ENCODE results near the gene KLF2. TPM values are rescaled to one million over a fixed set of nuclear protein-coding genes. Genes with fewer than 3 reads are reported as not detected.

KLF2 gene
- total RNA-seq, 1 experiment from 2014 or later, result 3.0 TPM

GRCh38 chr19:16369664-16370576 lies 45.3 kb downstream of the KLF2 start:
- in situ Hi-C loops (cut with HindIII; ENCODE audit: low pct_unique_long_range_greater_than_20kb, low sequenced_read_pairs), result loop anchor here (25.0 kb wide), 1 partner anchor 158 kb away; no protein-coding TSS in a partner anchor
- DNase-seq (ENCODE audit: low read depth), result no peak

GRCh38 chr19:16370641-16371391 lies 46.2 kb downstream of the KLF2 start:
- DNase-seq (ENCODE audit: low read depth), result no peak
- in situ Hi-C loops (cut with HindIII; ENCODE audit: low pct_unique_long_range_greater_than_20kb, low sequenced_read_pairs), result loop anchor here (25.0 kb wide), 1 partner anchor 159 kb away; no protein-coding TSS in a partner anchor

- no peak for DNase-seq (ENCODE audit: low read depth)
- in situ Hi-C loops (cut with HindIII; ENCODE audit: low pct_unique_long_range_greater_than_20kb, low sequenced_read_pairs), result loop anchor here (25.0 kb wide), 1 partner anchor 159 kb away; no protein-coding TSS in a partner anchor
Observed at GRCh38 chr19:16371540-16371986, 46.9 kb downstream of the KLF2 start.

- in situ Hi-C loops (cut with HindIII; ENCODE audit: low pct_unique_long_range_greater_than_20kb, low sequenced_read_pairs), result loop anchor here (25.0 kb wide), 1 partner anchor 160 kb away; no protein-coding TSS in a partner anchor
- DNase-seq (ENCODE audit: low read depth), result no peak
Observed at GRCh38 chr19:16372065-16372915, 47.7 kb downstream of the KLF2 start.

- in situ Hi-C loops (cut with HindIII; ENCODE audit: low pct_unique_long_range_greater_than_20kb, low sequenced_read_pairs), result loop anchor here (25.0 kb wide), 1 partner anchor 161 kb away; no protein-coding TSS in a partner anchor
- DNase-seq (ENCODE audit: low read depth), result no peak
Observed at GRCh38 chr19:16373079-16373478, 48.5 kb downstream of the KLF2 start.

- no peak for DNase-seq (ENCODE audit: low read depth)
- in situ Hi-C loops (cut with HindIII; ENCODE audit: low pct_unique_long_range_greater_than_20kb, low sequenced_read_pairs), result loop anchor here (25.0 kb wide), 1 partner anchor 161 kb away; no protein-coding TSS in a partner anchor
Observed at GRCh38 chr19:16373532-16373931, 48.9 kb downstream of the KLF2 start.

GRCh38 chr19:16373989-16374388 lies 49.4 kb downstream of the KLF2 start:
- in situ Hi-C loops (cut with HindIII; ENCODE audit: low pct_unique_long_range_greater_than_20kb, low sequenced_read_pairs), result loop anchor here (25.0 kb wide), 1 partner anchor 162 kb away; no protein-coding TSS in a partner anchor
- DNase-seq (ENCODE audit: low read depth), result no peak

GRCh38 chr19:16374436-16374835 lies 49.8 kb downstream of the KLF2 start:
- in situ Hi-C loops (cut with HindIII; ENCODE audit: low pct_unique_long_range_greater_than_20kb, low sequenced_read_pairs), result loop anchor here (25.0 kb wide), 1 partner anchor 162 kb away; no protein-coding TSS in a partner anchor
- no peak for DNase-seq (ENCODE audit: low read depth)

GRCh38 chr19:16375157-16375935 lies 50.7 kb downstream of the KLF2 start:
- in situ Hi-C loops (cut with HindIII; ENCODE audit: low pct_unique_long_range_greater_than_20kb, low sequenced_read_pairs), result no loop called here
- no peak for DNase-seq (ENCODE audit: low read depth)

- DNase-seq (ENCODE audit: low read depth), result no peak
- in situ Hi-C loops (cut with HindIII; ENCODE audit: low pct_unique_long_range_greater_than_20kb, low sequenced_read_pairs), result no loop called here
Observed at GRCh38 chr19:16375936-16376185, 51.2 kb downstream of the KLF2 start.

- no peak for DNase-seq (ENCODE audit: low read depth)
- in situ Hi-C loops (cut with HindIII; ENCODE audit: low pct_unique_long_range_greater_than_20kb, low sequenced_read_pairs), result no loop called here
Observed at GRCh38 chr19:16376241-16376640, 51.6 kb downstream of the KLF2 start.

- no peak for DNase-seq (ENCODE audit: low read depth)
Observed at GRCh38 chr19:16376649-16377048, 52.0 kb downstream of the KLF2 start.

GRCh38 chr19:16377521-16377920 lies 52.9 kb downstream of the KLF2 start:
- in situ Hi-C loops (cut with HindIII; ENCODE audit: low pct_unique_long_range_greater_than_20kb, low sequenced_read_pairs), result no loop called here
- no peak for DNase-seq (ENCODE audit: low read depth)

More at GRCh38 chr19:16376649-16377048, 52.0 kb downstream of the KLF2 start:
- in situ Hi-C loops (cut with HindIII; ENCODE audit: low pct_unique_long_range_greater_than_20kb, low sequenced_read_pairs), result no loop called here

Other genes starting within 250 kb of the KLF2 start
- gene TPM4, start 248.3 kb upstream of the KLF2 start, total RNA-seq (2014; rRNA removed; shearing (Covaris generic); ENCODE audit: low replicate concordance), result 332 and 385 TPM in 2 replicates
- 72.2 and 122 TPM in 2 replicates for gene RAB8A, start 212.9 kb upstream of the KLF2 start, total RNA-seq (2014; rRNA removed; shearing (Covaris generic); ENCODE audit: low replicate concordance)
- not detected in 2 replicates for gene HSH2D, start 181.1 kb upstream of the KLF2 start, total RNA-seq (2014; rRNA removed; shearing (Covaris generic); ENCODE audit: low replicate concordance)
- 7.3 TPM in 1 of 2 replicates, not detected in the other for gene CIB3, start 151.3 kb upstream of the KLF2 start, total RNA-seq (2014; rRNA removed; shearing (Covaris generic); ENCODE audit: low replicate concordance)
- gene FAM32A, start 139.4 kb upstream of the KLF2 start, total RNA-seq (2014; rRNA removed; shearing (Covaris generic); ENCODE audit: low replicate concordance), result 140 and 164 TPM in 2 replicates
- gene AP1M1, start 126.9 kb upstream of the KLF2 start, total RNA-seq (2014; rRNA removed; shearing (Covaris generic); ENCODE audit: low replicate concordance), result 80.8 and 81.6 TPM in 2 replicates
- gene EPS15L1, start 147.1 kb downstream of the KLF2 start, total RNA-seq (2014; rRNA removed; shearing (Covaris generic); ENCODE audit: low replicate concordance), result 31.1 and 33.9 TPM in 2 replicates
- gene CALR3, start 171.3 kb downstream of the KLF2 start, total RNA-seq (2014; rRNA removed; shearing (Covaris generic); ENCODE audit: low replicate concordance), result not detected in 2 replicates
- gene C19orf44, start 171.6 kb downstream of the KLF2 start, total RNA-seq (2014; rRNA removed; shearing (Covaris generic); ENCODE audit: low replicate concordance), result 9.7 and 23.3 TPM in 2 replicates
- 1.3 and 2.6 TPM in 2 replicates for gene CHERP, start 217.6 kb downstream of the KLF2 start, total RNA-seq (2014; rRNA removed; shearing (Covaris generic); ENCODE audit: low replicate concordance)
- 28.4 and 36.5 TPM in 2 replicates for gene SLC35E1, start 247.6 kb downstream of the KLF2 start, total RNA-seq (2014; rRNA removed; shearing (Covaris generic); ENCODE audit: low replicate concordance)